ENCODE results near the gene FYN.

Gene FYN

GRCh38 chr6:111723412-111723970 is 149.8 kb downstream of the FYN start:
- no peak for DNase-seq (ENCODE audit: extremely low read depth, low read depth)
- TF ChIP-seq CTCF (IDR thresholded peaks at IDR 0.05; ENCODE audit: low read depth, low read length, missing control alignments) = no peak
- H3K4me3 ChIP-seq (replicated peaks; ENCODE audit: low read depth, low read length) = no peak overlapping the region

GRCh38 chr6:111722179-111722731 is 151.0 kb downstream of the FYN start:
- no peak for TF ChIP-seq CTCF (IDR thresholded peaks at IDR 0.05; ENCODE audit: low read depth, low read length, missing control alignments)
- H3K4me3 ChIP-seq (replicated peaks; ENCODE audit: low read depth, low read length) = no peak overlapping the region
- DNase-seq (ENCODE audit: extremely low read depth, low read depth) = peak; percentile 32

- H3K4me3 ChIP-seq (replicated peaks; ENCODE audit: low read depth, low read length) = no peak overlapping the region
- peak; percentile 72 for TF ChIP-seq CTCF (IDR thresholded peaks at IDR 0.05; ENCODE audit: low read depth, low read length, missing control alignments)
- no peak for DNase-seq (ENCODE audit: extremely low read depth, low read depth)
Observed at GRCh38 chr6:111721753-111722154, 151.5 kb downstream of the FYN start.

GRCh38 chr6:111720931-111721496 is 152.2 kb downstream of the FYN start:
- no peak for DNase-seq (ENCODE audit: extremely low read depth, low read depth)
- TF ChIP-seq CTCF (IDR thresholded peaks at IDR 0.05; ENCODE audit: low read depth, low read length, missing control alignments) = no peak
- H3K4me3 ChIP-seq (replicated peaks; ENCODE audit: low read depth, low read length) = no peak overlapping the region

GRCh38 chr6:111718990-111719389 is 154.3 kb downstream of the FYN start:
- DNase-seq (ENCODE audit: extremely low read depth, low read depth) = no peak
- H3K4me3 ChIP-seq (replicated peaks; ENCODE audit: low read depth, low read length) = no peak overlapping the region
- TF ChIP-seq CTCF (IDR thresholded peaks at IDR 0.05; ENCODE audit: low read depth, low read length, missing control alignments) = no peak

- TF ChIP-seq CTCF (IDR thresholded peaks at IDR 0.05; ENCODE audit: low read depth, low read length, missing control alignments) = no peak
- H3K4me3 ChIP-seq (replicated peaks; ENCODE audit: low read depth, low read length) = no peak overlapping the region
- DNase-seq (ENCODE audit: extremely low read depth, low read depth) = no peak
Observed at GRCh38 chr6:111718326-111718725, 154.9 kb downstream of the FYN start.
